Fibroblast of skin of left biceps (primary cell): ENCODE measurements around the gene ELMO1.

Experiments
- DNase-seq, 2 experiments: peaks; one replicate each; pipeline ENCODE4 v3.0.0-alpha.2; 2013; ENCODE audit warnings: low read depth in 2 of 2

ELMO1 gene

DNA sequence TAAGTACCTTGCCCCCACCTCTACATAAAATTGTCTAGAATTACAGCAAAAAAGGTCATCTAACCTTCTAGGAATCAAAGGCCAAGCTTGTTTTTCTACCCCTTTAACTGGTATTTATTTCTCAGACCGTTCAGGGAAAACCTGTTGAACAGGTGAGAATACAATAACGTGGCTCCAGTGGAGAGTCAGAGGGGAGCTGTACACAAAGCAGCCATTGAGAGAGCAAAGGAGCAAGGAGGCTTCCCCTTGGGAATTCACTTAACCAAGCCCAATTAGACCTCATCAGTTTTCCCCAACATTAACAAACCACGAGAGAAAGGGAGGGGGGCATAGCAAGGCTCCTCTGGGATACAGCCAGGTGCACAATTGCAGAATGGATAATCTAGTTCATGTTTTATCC is 101.9 kb downstream of the ELMO1 start:
- no peak for DNase-seq

DNA sequence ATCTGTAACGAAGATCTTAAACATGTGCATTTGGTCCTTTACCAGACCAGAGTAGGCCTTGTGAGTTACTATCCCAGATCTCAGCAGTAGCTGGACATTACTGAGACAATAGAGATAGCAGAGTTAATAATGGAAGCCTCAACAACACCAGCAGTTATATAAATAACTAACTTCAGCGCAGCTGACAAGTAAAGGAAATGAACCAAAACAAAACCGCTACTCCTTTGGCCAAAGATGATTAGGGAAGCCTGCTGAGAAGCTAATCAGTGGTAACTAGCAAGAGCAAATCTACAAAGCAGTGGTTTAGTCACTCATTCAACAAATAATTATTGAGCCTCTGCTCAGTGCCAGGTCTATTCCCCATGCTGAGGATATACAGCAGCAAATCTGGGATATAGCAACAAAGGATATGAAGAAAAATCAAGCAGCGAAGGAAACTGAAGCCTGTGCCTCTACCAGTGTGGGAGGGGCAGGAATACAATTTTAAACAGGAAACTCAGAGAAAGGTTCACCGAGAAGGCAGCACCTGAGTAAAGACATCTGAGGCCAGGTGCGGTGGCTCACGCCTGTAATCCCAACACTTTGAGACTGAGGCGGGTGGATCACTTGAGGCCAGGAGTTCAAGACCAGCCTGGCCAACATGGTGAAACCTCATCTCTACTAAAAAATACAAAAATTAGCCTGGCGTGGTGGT is 103.6 kb downstream of the ELMO1 start:
- no peak for DNase-seq

- no peak for DNase-seq
These were observed 105.8 kb downstream of the ELMO1 start for GRCh38 chr7:37342688-37343471.

- DNase-seq: no peak
These were observed 106.4 kb downstream of the ELMO1 start for GRCh38 chr7:37342176-37342687.

GRCh38 chr7:37341033-37341630 is 107.5 kb downstream of the ELMO1 start:
- DNase-seq: no peak

DNA sequence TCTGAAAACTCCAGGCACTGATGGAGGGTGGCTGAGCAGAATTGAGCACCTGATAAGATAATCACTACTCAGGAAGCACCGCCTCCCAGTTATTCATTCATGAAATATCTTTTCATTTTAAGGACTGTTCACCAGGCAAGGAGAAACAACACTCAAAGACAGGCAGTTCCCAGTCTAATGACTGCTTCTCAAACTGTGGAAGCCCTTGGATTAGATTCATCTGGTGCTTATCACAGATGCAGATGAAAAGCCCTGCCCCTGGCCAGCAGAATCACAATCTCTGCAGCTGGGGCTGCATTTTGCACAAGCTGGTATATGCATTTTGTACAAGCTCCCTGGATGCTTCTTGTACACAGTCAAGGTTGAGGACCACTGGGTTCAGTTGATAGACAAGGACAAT is 109.7 kb downstream of the ELMO1 start:
- DNase-seq: no peak

- DNase-seq: no peak
These were observed 111.1 kb downstream of the ELMO1 start for GRCh38 chr7:37337522-37337921.

- DNase-seq: no peak
These were observed 112.4 kb downstream of the ELMO1 start for GRCh38 chr7:37336259-37336658.

GRCh38 chr7:37333075-37333474 is 115.6 kb downstream of the ELMO1 start:
- no peak for DNase-seq

- DNase-seq: no peak
These were observed 116.2 kb downstream of the ELMO1 start for GRCh38 chr7:37332243-37333016.

DNA sequence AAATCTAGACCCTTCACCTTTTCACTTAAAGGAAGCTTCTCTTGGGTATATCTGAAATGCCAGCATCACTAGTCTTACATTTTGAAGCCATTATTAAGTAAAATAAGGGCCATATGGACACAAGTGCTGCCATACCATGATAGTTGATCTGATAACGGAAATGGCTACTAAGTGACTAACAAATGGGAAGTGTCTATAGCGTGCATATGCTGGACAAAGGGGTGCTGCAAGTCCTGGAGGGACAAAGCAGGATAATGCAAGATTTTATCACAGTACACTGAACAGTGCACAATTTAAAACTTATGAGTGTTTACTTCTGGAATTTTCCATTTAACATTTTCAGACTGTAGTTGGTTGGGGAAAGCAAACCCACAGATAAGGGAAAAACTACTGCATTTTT is 117.9 kb downstream of the ELMO1 start:
- no peak for DNase-seq

- no peak for DNase-seq
These were observed 118.7 kb downstream of the ELMO1 start for GRCh38 chr7:37329940-37330339.

- DNase-seq: no peak
These were observed 121.4 kb downstream of the ELMO1 start for GRCh38 chr7:37327288-37327687.

GRCh38 chr7:37323966-37324365 is 124.7 kb downstream of the ELMO1 start:
- DNase-seq: no peak

DNA sequence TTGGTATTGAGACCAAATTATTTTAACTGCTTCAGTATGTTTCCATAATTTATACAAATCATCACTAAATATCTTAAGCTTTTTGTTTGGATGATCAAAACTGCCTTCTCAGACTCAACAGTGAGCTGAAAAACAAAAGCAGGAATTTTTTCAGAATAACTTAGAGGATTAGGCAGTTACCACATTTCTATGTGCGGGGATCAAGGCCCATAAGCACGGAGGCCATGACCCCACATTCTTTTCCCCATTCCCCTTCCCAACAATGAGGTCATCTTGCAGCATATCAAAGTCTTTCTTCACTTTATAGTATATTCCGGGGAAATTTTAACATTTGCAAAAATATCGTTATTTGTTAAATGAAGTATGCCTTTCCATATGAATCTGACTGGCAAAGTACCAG is 125.8 kb downstream of the ELMO1 start:
- DNase-seq: no peak

GRCh38 chr7:37320848-37321468 is 127.7 kb downstream of the ELMO1 start:
- no peak for DNase-seq

GRCh38 chr7:37320140-37320847 is 128.4 kb downstream of the ELMO1 start:
- no peak for DNase-seq

DNA sequence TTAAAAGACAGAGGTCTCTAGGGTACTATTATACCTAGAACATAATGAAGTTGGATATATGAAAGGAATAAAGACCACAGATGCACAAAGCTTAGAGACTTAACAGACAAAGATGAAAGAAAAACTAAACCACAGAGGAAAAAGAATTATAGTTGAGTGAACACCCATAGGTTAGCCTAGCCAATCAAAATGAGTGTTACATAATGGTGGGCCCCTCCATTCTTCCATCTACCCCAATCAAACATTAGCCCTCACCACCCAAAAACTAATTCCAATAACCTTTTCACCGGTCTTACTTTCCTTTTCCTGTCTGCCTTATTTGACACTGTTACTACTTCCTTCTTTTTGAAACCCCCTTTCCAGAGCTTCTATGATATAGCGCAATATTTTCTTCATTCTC is 130.1 kb downstream of the ELMO1 start:
- no peak for DNase-seq

- DNase-seq: no peak
These were observed 132.6 kb downstream of the ELMO1 start for GRCh38 chr7:37315772-37316715.

- no peak for DNase-seq
These were observed 136.1 kb downstream of the ELMO1 start for GRCh38 chr7:37312608-37313007.
